Psoas muscle (tissue), 8 donors: ENCODE measurements around the gene OR10H5. TPM values are rescaled to one million over a fixed set of nuclear protein-coding genes. Genes with fewer than 3 reads are reported as not detected.
"Not testable (repeated sequence)": the region's sequence is repeated elsewhere in the genome, so short reads cannot be mapped to it uniquely, and the experiment has no call there.

Experiments used
- ATAC-seq, 4 donors: fragments of 200-7000 bp; cut with Tn5 transposase; one replicate each; pipeline ENCODE4 v1.9.1; 2020; ENCODE audit warnings: moderate library complexity in 3 of 4, mild to moderate bottlenecking in 2 of 4
- DNase-seq, 2 donors: peaks; one replicate each; pipeline ENCODE4 v3.0.0-alpha.2; 2020
- H3K27ac ChIP-seq: fragments of 200-600 bp; one replicate; pipeline ENCODE4 v1.8.0; 2022
- H3K27me3 ChIP-seq, 3 donors: fragments of 200-600 bp in 1 of 3; one replicate each; pipeline versions ENCODE4 v1.6.1 to v1.8.0; 2013 to 2022; ENCODE audit warnings: low read length in 2 of 3, mild to moderate bottlenecking in 2 of 3, moderate library complexity in 1 of 3; ENCODE audit not compliant: insufficient read depth in 3 of 3
- H3K36me3 ChIP-seq, 2 donors: fragments of 200-600 bp in 1 of 2; one replicate each; pipeline versions ENCODE4 v1.6.1 to v1.8.0; 2013 to 2022; ENCODE audit warnings: low read depth in 1 of 2, mild to moderate bottlenecking in 1 of 2, moderate library complexity in 1 of 2; ENCODE audit not compliant: insufficient read depth in 1 of 2
- H3K4me1 ChIP-seq: fragments of 200-600 bp; one replicate; pipeline ENCODE4 v1.8.0; 2022
- H3K4me3 ChIP-seq: fragments of 200-600 bp; one replicate; pipeline ENCODE4 v1.8.0; 2022; ENCODE audit warnings: mild to moderate bottlenecking
- H3K9me3 ChIP-seq: fragments of 200-600 bp; one replicate; pipeline ENCODE4 v1.8.0; 2022
- CTCF ChIP-seq: fragments of 200-600 bp; IDR thresholded peaks from one replicate; pipeline ENCODE4 v1.8.0; 2022; ENCODE audit warnings: antibody characterized with exemption
- WGBS, 3 donors: extraction: QIAGEN DNeasy Blood & Tissue Kit; methylation state at CpG; one replicate each; pipeline versions ENCODE4 v1.1.6 to v1.1.7; 2013; 5-methylcytosine and 5-hydroxymethylcytosine counted together
- intact Hi-C, 2 donors: fragments of 100-400 bp; cut with DNase I; formaldehyde crosslinking; loops; one replicate each; pipeline versions ENCODE4 v1.11.0 to v1.14.2; 2022
- polyA plus RNA-seq, 3 donors: library from polyadenylated mRNA; stranded (reverse); fragments of 200-250 nt; gene quantifications; one replicate each; pipeline ENCODE4 v1.2.3, GENCODE V29; 2013
- total RNA-seq, 4 donors: library from RNA; stranded (reverse); fragmentation: NEBNext Ultra II Directional in 2 of 4; extraction: Animal tissue kit (Norgen Biotek cat#: 25700) in 2 of 4; gene quantifications; one replicate each; pipeline versions ENCODE4 v1.2.1 to v1.2.4, GENCODE V29; 2021 to 2023
- donor health status: healthy with polysubstance abuse.
- donor health status: DM: no; HTN: no; CAD: no; lungs with moderate emphysema.
- donor health status: Bipolar disorder and iron deficiency.
- donor health status: healthy.
- donor health status: DM: yes; HTN: yes; CAD: no.
- donor health status: DM: no; HTN: no; CAD: no.
- donor health status: DM: no; HTN: no; CAD: no.
- donor health status: DM: yes; HTN: yes; CAD: no.

Gene OR10H5
- total and polyA plus RNA-seq, 7 donors, result not detected

GRCh38 chr19:15838351-15838750, 50.9 kb downstream of the OR10H5 start:
- Histone ChIP-seq H3K9me3 (no peaks in the 10 kb centered on the region), H3K4me1 (no peaks in the 10 kb centered on the region), H3K27ac (no peak overlapping the region), H3K27me3 (no peaks in the 10 kb centered on the region), H3K4me3 (no peak overlapping the region), H3K36me3 (no peaks in the 10 kb centered on the region)
- TF ChIP-seq CTCF, result no peak
- 95 to 96% (median 96%) methylated on average over 3 of the region's 3 CpGs for WGBS, 3 donors
- intact Hi-C loops, result no loop called here
- no peak for ATAC-seq
- DNase-seq, result no peak

GRCh38 chr19:15839888-15840287, 52.4 kb downstream of the OR10H5 start:
- H3K27me3 ChIP-seq, H3K36me3 ChIP-seq, intact Hi-C loops, H3K4me3 ChIP-seq, ATAC-seq, H3K4me1 ChIP-seq, DNase-seq, H3K9me3 ChIP-seq, H3K27ac ChIP-seq: not testable (repeated sequence)
- 57 to 62% (median 58%) methylated on average over 4 of the region's 4 CpGs for WGBS, 3 donors

- H3K4me3 ChIP-seq, result no peak overlapping the region
- no peak overlapping the region for H3K27ac ChIP-seq
- WGBS, 3 donors, result 44 to 57% (median 52%) methylated on average over 2 of the region's 2 CpGs
- intact Hi-C loops, result no loop called here
- H3K9me3 ChIP-seq, result no peaks in the 10 kb centered on the region
- DNase-seq, result no peak
- no peaks in the 10 kb centered on the region for H3K36me3 ChIP-seq
- no peak for ATAC-seq
- TF ChIP-seq CTCF, result no peak
- H3K4me1 ChIP-seq, result no peaks in the 10 kb centered on the region
- peaks cover 0 to 4% (median 3%) of the 10 kb centered on the region in 3 donors for H3K27me3 ChIP-seq
Observed at GRCh38 chr19:15840833-15841232, 53.4 kb downstream of the OR10H5 start.

DNA sequence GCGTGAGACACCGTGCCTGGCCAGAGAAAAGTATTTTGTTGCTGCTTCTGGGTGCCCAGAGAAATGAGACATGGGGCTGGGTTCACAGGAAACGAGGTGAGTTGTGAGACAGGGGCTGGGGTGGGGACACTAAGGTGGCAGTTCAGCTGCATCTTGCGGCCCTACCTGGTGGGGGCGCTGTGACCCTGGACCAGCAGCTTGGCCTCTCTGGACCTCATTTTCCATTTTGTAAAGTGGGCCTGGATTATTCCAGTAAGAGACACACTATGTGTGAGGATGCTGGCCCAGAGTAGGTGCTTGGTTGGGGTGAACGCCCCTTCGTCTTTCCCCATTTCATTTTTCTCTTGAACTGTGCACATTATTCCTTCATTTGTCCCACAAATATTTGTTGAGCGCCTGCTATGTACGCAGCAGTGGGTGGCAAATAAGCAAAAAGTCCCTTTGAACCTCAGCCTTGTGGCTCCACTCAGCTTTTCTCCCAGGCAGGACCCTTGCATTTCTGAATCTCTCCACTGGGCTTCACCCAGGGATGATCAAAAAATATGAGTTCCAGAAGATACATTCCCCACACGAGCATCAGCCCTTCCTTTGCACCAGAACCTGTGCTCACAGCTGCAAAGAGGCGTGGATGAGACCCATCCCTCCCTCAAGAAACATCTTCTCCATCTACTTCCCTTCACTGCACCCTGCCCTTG, 54.6 kb downstream of the OR10H5 start:
- ATAC-seq (no peak), DNase-seq (no peak)
- no peak overlapping the region for H3K4me3 ChIP-seq
- no peaks in the 10 kb centered on the region for H3K4me1 ChIP-seq
- TF ChIP-seq CTCF, result no peak
- intact Hi-C loops, result no loop called here
- no peaks in the 10 kb centered on the region for H3K36me3 ChIP-seq
- H3K9me3 ChIP-seq, result no peaks in the 10 kb centered on the region
- peaks cover 0 to 6% (median 4%) of the 10 kb centered on the region in 3 donors for H3K27me3 ChIP-seq
- H3K27ac ChIP-seq, result no peak overlapping the region
- WGBS, 3 donors, result 56 to 57% (median 57%) methylated on average over 11 of the region's 11 CpGs

- H3K36me3 ChIP-seq, result no peaks in the 10 kb centered on the region
- no peaks in the 10 kb centered on the region for H3K4me1 ChIP-seq
- H3K4me3 ChIP-seq, result no peak overlapping the region
- WGBS, 3 donors, result 56 to 65% (median 56%) methylated on average over 5 of the region's 5 CpGs
- H3K9me3 ChIP-seq, result no peaks in the 10 kb centered on the region
- DNase-seq (no peak), ATAC-seq (no peak)
- no peak overlapping the region for H3K27ac ChIP-seq
- no peak for TF ChIP-seq CTCF
- intact Hi-C loops, result no loop called here
- H3K27me3 ChIP-seq, result peaks cover 0 to 6% (median 6%) of the 10 kb centered on the region in 3 donors
Observed at GRCh38 chr19:15843203-15843893, 55.9 kb downstream of the OR10H5 start.

DNA sequence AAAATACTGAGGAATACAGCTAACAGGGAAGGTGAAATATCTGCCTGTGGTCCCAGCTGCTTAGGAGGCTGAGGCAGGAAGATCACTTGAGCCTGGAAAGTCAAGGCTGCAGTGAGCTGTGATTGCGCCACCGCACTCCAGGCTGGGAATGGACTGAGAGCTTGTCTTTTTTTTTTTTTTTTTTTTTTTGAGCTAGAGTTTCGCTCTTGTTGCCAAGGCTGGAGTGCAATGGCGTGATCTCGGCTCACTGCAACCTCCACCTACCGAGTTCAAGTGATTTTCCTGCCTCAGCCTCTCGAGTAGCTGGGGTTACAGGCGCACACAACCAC, 56.4 kb downstream of the OR10H5 start:
- H3K27me3 ChIP-seq, H3K9me3 ChIP-seq, H3K4me3 ChIP-seq, H3K27ac ChIP-seq, H3K36me3 ChIP-seq, intact Hi-C loops, H3K4me1 ChIP-seq, ATAC-seq: not testable (repeated sequence)
- peak; percentile 48 to 75 for DNase-seq
- WGBS, 3 donors, result 40 to 44% (median 40%) methylated on average over 7 to 8 of the region's 8 CpGs
